ENCODE results near the gene RECQL5.
A peak's percentile ranks its signal among the peaks of the same experiment; 100 is the strongest.

DNA sequence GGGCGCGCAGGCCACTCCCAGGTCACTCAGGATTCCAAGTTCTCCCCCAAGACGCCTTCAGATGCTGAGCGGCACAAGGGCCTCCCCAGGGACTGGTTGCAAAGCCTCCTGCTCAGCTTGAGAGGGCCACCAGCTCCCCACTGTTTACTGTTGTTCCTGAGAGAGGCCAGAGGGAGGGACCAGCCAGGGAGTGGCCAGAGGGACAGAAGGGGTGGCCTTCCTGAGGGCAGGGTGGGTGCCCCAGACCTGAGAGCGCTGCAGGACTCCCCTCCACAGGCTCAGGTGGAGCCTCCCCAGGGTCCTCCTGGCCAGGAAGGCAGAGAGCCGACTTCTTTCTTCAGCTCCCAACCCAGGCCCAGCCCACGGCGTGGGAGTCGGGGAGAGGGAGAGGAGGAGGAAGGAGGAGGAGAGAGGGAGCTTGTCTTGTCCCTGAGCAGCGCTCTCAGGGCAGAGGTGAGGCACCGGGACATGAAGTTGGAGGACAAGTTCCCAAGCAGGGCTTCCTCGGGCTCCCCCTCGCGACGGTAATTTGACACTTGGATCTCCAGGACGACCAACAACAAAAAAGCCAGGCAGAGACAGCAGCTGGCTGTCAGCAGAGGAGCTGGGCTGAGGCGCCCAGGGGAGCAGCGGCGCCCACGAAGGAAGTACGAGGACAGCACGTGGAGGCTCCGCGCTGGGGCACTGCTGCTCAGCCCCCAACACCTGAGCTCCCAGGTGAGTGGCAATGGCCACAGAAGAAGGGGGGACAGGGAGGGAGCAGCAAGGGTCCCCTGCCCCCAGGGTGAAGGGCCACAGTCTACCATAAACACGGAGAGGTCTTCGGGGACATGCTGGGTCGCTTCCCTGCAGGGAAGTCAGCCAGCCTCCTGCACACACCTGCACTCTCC lies 33.2 kb downstream of the RECQL5 start:
- TF ChIP-seq CTCF (IDR thresholded peaks at IDR 0.05) (peak; percentile 9 to 59 (median 22)), POLR2A (IDR thresholded peaks at IDR 0.05) (no peak), POLR2AphosphoS5 (IDR thresholded peaks at IDR 0.05) (peak; percentile 17 to 70 (median 64)), EP300 (IDR thresholded peaks at IDR 0.05) (peak in 1 of 4 donors; percentile 4)

Measured in sigmoid colon (tissue), 4 donors.